Activated B cell treated with CpG ODN at 0.5 μM for 24 hours (primary cell): ENCODE data around the gene BABAM2. TPM values are rescaled to one million over a fixed set of nuclear protein-coding genes. Genes with fewer than 3 reads are reported as not detected.

ENCODE experiments used
- ATAC-seq: fragments of 200-7000 bp; cut with Tn5 transposase; one replicate; pipeline ENCODE4 v1.10.0; 2021; ENCODE audit warnings: low read depth, mild to moderate bottlenecking, moderate library complexity
- CTCF ChIA-PET: fragments of 350-600 bp; sonication (Branson Sonifier 250); formaldehyde crosslinking; loops from one replicate; lab custom pipeline; 2021; ENCODE audit warnings: antibody characterized with exemption; lab: Charles Lee
- POLR2A ChIA-PET: fragments of 350-600 bp; sonication (Branson Sonifier 250); formaldehyde crosslinking; loops from one replicate; lab custom pipeline; 2021; ENCODE audit warnings: antibody characterized with exemption; lab: Charles Lee
- DNase-seq: peaks from one replicate; pipeline ENCODE4 v3.0.0; 2022
- H3K27ac Mint-ChIP-seq: one replicate; pipeline ENCODE4 v1.8.0; 2020; ENCODE audit warnings: mixed read lengths
- H3K27me3 Mint-ChIP-seq: one replicate; pipeline ENCODE4 v1.8.0; 2021; ENCODE audit warnings: mixed read lengths
- H3K36me3 Mint-ChIP-seq: one replicate; pipeline ENCODE4 v1.8.0; 2021; ENCODE audit warnings: low read depth, mixed read lengths
- H3K4me1 Mint-ChIP-seq: one replicate; pipeline ENCODE4 v1.8.0; 2021; ENCODE audit warnings: mixed read lengths
- H3K4me3 Mint-ChIP-seq: one replicate; pipeline ENCODE4 v1.8.0; 2020; ENCODE audit warnings: mild to moderate bottlenecking, mixed read lengths
- H3K9me3 Mint-ChIP-seq: one replicate; pipeline ENCODE4 v1.8.0; 2020; ENCODE audit warnings: mixed read lengths
- intact Hi-C: fragments of 100-400 bp; cut with micrococcal nuclease; formaldehyde crosslinking; loops from one replicate; pipeline ENCODE4 v1.15.1; 2024
- total RNA-seq: library from RNA; stranded (reverse); gene quantifications from 2 replicates; pipeline ENCODE4 v1.2.3, GENCODE V29; 2022
- TF ChIP-seq, protein P1 (sequence below): fragments of 200-600 bp; IDR thresholded peaks from one replicate; pipeline ENCODE4 v1.8.0; 2022; ENCODE audit warnings: antibody characterized with exemption, mild to moderate bottlenecking

BABAM2 gene
- total RNA-seq, 1 donor from 2014 or later: 55.6 TPM

DNA sequence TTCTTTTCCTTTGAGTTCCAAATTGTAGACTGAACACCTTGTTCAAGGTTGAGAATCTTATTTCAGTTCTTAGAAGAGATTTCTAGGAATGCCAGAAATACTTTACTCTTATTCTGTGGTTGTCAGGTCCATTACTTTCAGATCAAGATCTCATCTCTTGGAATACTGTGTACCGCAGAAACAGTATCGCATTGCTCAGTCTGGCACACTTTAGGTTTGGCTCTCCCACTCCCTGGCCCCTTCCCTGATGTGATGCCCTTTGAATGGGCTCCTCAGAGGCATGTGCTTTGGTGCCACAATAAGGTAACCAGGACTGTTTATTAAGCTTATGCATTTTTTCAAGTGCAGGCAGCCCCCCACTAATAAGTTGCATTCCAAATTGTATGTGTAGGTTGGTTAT lies 257.5 kb downstream of the BABAM2 start:
- Mint-ChIP-seq H3K27ac (no peak overlapping the region), H3K4me3 (no peak overlapping the region), H3K27me3 (no peaks in the 10 kb centered on the region), H3K36me3 (peaks cover 30% of the 10 kb centered on the region), H3K9me3 (no peaks in the 10 kb centered on the region), H3K4me1 (no peaks in the 10 kb centered on the region)
- no peak for ATAC-seq
- TF ChIP-seq, protein P1, sequence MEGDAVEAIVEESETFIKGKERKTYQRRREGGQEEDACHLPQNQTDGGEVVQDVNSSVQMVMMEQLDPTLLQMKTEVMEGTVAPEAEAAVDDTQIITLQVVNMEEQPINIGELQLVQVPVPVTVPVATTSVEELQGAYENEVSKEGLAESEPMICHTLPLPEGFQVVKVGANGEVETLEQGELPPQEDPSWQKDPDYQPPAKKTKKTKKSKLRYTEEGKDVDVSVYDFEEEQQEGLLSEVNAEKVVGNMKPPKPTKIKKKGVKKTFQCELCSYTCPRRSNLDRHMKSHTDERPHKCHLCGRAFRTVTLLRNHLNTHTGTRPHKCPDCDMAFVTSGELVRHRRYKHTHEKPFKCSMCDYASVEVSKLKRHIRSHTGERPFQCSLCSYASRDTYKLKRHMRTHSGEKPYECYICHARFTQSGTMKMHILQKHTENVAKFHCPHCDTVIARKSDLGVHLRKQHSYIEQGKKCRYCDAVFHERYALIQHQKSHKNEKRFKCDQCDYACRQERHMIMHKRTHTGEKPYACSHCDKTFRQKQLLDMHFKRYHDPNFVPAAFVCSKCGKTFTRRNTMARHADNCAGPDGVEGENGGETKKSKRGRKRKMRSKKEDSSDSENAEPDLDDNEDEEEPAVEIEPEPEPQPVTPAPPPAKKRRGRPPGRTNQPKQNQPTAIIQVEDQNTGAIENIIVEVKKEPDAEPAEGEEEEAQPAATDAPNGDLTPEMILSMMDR: no peak
- POLR2A ChIA-PET: no interaction called here
- DNase-seq: no peak
- intact Hi-C loops: no loop called here
- CTCF ChIA-PET: no interaction called here

DNA sequence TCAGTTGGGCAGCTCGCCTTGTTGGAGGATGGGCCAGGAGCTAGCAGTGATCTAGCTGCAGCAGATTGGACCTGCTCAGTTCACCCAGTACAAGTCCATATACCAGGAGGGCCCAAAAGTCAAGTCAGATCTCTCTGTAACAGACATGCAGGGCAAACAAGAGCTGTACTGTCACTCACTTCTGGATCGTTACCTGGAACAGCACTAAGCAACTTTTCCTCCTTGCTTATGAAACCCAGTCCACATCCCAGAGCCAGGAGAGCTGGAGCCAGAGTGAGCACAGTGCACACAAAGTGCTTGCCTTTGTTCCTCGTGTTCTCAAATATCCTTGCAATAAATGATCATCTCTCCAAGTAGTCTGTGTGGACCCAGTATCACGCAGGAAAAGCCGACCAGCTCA lies 258.0 kb downstream of the BABAM2 start:
- DNase-seq: no peak
- intact Hi-C loops: no loop called here
- no peak for ATAC-seq
- ChIA-PET POLR2A (no interaction called here), CTCF (no interaction called here)
- peaks cover 35% of the 10 kb centered on the region for H3K36me3 Mint-ChIP-seq
- H3K27me3 Mint-ChIP-seq: no peaks in the 10 kb centered on the region
- H3K4me3 Mint-ChIP-seq: no peak overlapping the region
- no peak overlapping the region for H3K27ac Mint-ChIP-seq
- H3K9me3 Mint-ChIP-seq: no peaks in the 10 kb centered on the region
- TF ChIP-seq, protein P1: no peak
- H3K4me1 Mint-ChIP-seq: no peaks in the 10 kb centered on the region

DNA sequence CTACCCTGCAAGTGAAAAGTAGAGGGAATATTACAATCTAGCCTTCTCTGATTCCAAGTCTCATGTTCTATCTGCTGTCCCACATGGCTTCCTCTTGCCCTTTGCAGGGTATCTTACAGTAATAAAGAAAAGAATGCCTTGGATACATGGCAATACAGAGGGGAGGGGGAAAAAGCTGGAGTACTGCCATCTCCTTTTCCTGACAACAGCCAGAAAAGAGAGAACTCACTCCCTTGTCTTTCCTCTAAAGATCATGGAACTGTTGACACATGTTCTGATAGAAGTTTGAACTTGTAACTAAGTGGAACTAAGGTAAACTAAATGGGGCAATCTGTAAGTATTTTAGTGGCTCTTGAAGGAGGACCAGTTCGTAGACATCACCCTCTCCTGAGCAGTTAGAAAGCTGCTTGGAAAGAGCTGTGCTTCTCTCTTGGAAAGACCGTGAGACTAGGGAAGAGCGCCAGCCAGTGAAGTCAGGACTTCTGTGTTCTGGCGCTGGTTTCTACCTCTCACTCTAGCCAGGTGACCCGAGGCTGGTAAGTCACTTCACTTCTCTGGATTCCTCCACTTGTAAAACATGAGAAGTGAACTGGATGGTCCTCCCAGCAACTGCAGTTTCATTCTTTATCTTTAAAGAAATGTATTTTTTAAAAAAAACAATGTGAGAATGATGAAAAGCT lies 259.8 kb downstream of the BABAM2 start:
- ATAC-seq (no peak), DNase-seq (no peak)
- ChIA-PET POLR2A (no interaction called here), CTCF (no interaction called here)
- Mint-ChIP-seq H3K9me3 (peaks cover 9% of the 10 kb centered on the region), H3K27me3 (no peaks in the 10 kb centered on the region), H3K36me3 (peaks cover 39% of the 10 kb centered on the region), H3K4me3 (no peak overlapping the region), H3K27ac (no peak overlapping the region), H3K4me1 (no peaks in the 10 kb centered on the region)
- intact Hi-C loops: no loop called here
- TF ChIP-seq, protein P1: no peak

DNA sequence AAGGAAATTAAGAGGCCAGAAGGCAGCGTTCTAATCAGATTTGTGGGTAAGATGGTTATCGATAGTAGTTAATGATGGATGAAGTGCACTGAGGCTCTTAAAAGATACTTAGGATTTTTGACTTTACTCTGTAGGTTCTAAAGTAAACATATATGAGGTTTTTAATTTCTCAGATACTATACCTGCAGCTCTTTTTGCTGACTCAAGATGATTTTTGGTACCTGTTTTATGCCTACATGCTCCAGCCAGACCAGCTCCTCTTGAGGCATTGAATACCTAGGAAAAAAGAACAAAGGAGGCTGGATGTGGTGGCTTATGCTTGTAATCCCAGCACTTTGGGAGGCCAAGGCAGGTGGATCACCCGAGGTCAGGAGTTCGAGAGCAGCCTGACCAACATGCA lies 260.5 kb downstream of the BABAM2 start:
- peaks cover 44% of the 10 kb centered on the region for H3K36me3 Mint-ChIP-seq
- no peak overlapping the region for H3K27ac Mint-ChIP-seq
- intact Hi-C loops: no loop called here
- H3K27me3 Mint-ChIP-seq: no peaks in the 10 kb centered on the region
- POLR2A ChIA-PET: no interaction called here
- CTCF ChIA-PET: no interaction called here
- TF ChIP-seq, protein P1: no peak
- no peak for ATAC-seq
- no peaks in the 10 kb centered on the region for H3K4me1 Mint-ChIP-seq
- DNase-seq: no peak
- no peak overlapping the region for H3K4me3 Mint-ChIP-seq
- H3K9me3 Mint-ChIP-seq: peaks cover 13% of the 10 kb centered on the region

DNA sequence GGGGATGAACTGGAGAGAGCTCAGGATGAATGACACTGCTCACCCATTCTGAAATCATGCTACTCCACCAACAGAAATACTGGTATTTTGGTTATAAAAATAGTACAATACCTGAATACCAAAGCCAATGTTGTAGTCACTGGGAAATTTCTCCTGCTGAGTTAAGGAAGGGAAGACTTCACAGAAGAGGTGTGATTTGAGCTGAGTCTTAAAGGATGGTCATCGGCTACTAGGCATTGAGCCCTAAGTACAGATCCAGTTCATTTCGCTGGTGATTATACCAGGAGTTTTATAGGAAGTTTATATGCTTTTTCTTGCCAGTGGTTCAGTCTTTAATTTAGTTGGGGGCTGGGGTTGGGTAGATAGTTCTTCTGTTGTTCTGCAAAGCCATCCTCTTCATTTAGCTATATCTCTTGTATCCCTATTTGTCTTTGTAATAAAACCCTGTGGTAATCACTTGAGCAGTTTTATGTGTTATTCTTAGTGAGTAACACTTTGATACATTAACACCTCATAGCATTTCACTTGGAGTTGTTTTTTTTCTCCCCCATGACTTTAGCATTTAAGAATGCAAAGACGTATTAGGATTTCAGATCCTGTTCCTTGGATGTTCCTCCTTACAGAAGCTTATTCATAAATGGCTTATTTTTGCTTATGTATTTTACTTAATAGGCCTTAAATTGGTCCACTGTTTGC lies 262.2 kb downstream of the BABAM2 start:
- CTCF ChIA-PET: no interaction called here
- POLR2A ChIA-PET: no interaction called here

More for the DNA sequence above, 262.2 kb downstream of the BABAM2 start:
- DNase-seq: no peak
- H3K27ac Mint-ChIP-seq: no peak overlapping the region
- H3K27me3 Mint-ChIP-seq: no peaks in the 10 kb centered on the region
- TF ChIP-seq, protein P1: no peak
- intact Hi-C loops: no loop called here
- peaks cover 50% of the 10 kb centered on the region for H3K36me3 Mint-ChIP-seq
- ATAC-seq: no peak
- H3K9me3 Mint-ChIP-seq: peaks cover 15% of the 10 kb centered on the region
- no peak overlapping the region for H3K4me3 Mint-ChIP-seq
- H3K4me1 Mint-ChIP-seq: no peaks in the 10 kb centered on the region
